GM23248 (cell line): ENCODE measurements around the gene PNPLA2. TPM values are rescaled to one million over a fixed set of nuclear protein-coding genes. Genes with fewer than 3 reads are reported as not detected.

ENCODE experiments used
- DNase-seq: peaks from one replicate; pipeline ENCODE4 v3.0.0-alpha.2; 2015
- H2AFZ ChIP-seq: fragments of 200-600 bp; sonication (generic); 2 replicates; pipeline ENCODE4 v1.6.1; 2016; ENCODE audit warnings: antibody characterized with exemption
- H3F3A ChIP-seq: fragments of 200-600 bp; sonication (generic); 2 replicates; pipeline ENCODE4 v1.6.1; 2016; ENCODE audit warnings: mild to moderate bottlenecking, antibody characterized with exemption, mixed run types; ENCODE audit not compliant: insufficient read depth
- H3K27ac ChIP-seq: fragments of 200-600 bp; sonication (generic); 2 replicates; pipeline ENCODE4 v1.5.1; 2016; ENCODE audit warnings: mild to moderate bottlenecking
- H3K27me3 ChIP-seq: fragments of 200-600 bp; sonication (generic); replicated peaks from 2 replicates; pipeline ENCODE4 v1.6.1; 2016; ENCODE audit warnings: mild to moderate bottlenecking; ENCODE audit not compliant: insufficient read depth
- H3K36me3 ChIP-seq: fragments of 200-600 bp; sonication (generic); 2 replicates; pipeline ENCODE4 v1.6.1; 2016; ENCODE audit warnings: low read depth, mild to moderate bottlenecking
- H3K4me1 ChIP-seq: fragments of 200-600 bp; sonication (generic); 2 replicates; pipeline ENCODE4 v1.6.1; 2016; ENCODE audit warnings: mild to moderate bottlenecking; ENCODE audit not compliant: insufficient read depth
- H3K4me2 ChIP-seq: fragments of 200-600 bp; sonication (generic); one replicate; pipeline ENCODE4 v1.6.1; 2016; ENCODE audit warnings: mild to moderate bottlenecking; ENCODE audit not compliant: unreplicated experiment
- H3K4me3 ChIP-seq: fragments of 200-600 bp; sonication (generic); 2 replicates; pipeline ENCODE4 v1.5.1; 2016; ENCODE audit warnings: mild to moderate bottlenecking
- H3K79me2 ChIP-seq: fragments of 200-600 bp; sonication (generic); 2 replicates; pipeline ENCODE4 v1.6.1; 2016; ENCODE audit warnings: mild to moderate bottlenecking; ENCODE audit not compliant: insufficient read depth
- H3K9ac ChIP-seq: fragments of 200-600 bp; sonication (generic); 2 replicates; pipeline ENCODE4 v1.6.1; 2016; ENCODE audit warnings: mild to moderate bottlenecking
- H3K9me2 ChIP-seq: fragments of 200-600 bp; sonication (generic); 2 replicates; pipeline ENCODE4 v1.6.1; 2016; ENCODE audit warnings: mixed run types, mild to moderate bottlenecking, moderate library complexity; ENCODE audit not compliant: insufficient read depth
- H3K9me3 ChIP-seq: fragments of 200-600 bp; sonication (generic); one replicate; pipeline ENCODE4 v1.6.1; 2017; ENCODE audit warnings: low read depth
- H4K20me1 ChIP-seq: fragments of 200-600 bp; sonication (generic); 2 replicates; pipeline ENCODE4 v1.6.0; 2016; ENCODE audit not compliant: insufficient read depth
- EZH2 ChIP-seq: fragments of 200-600 bp; sonication (generic); IDR thresholded peaks from 2 replicates; pipeline ENCODE4 v1.6.1; 2018; ENCODE audit warnings: antibody characterized with exemption, mild to moderate bottlenecking; ENCODE audit not compliant: insufficient read depth, poor library complexity, severe bottlenecking
- EZH2phosphoT487 ChIP-seq: fragments of 200-600 bp; sonication (generic); IDR thresholded peaks from 2 replicates; pipeline ENCODE4 v1.6.1; 2018; ENCODE audit warnings: antibody characterized with exemption, moderate library complexity, mild to moderate bottlenecking, low read depth; ENCODE audit not compliant: insufficient read depth
- WGBS, 2 experiments: methylation state at CpG; one replicate each; pipeline ENCODE4 v1.1.6; 2015 to 2017; ENCODE audit warnings: low lambda C conversion rate in 2 of 2, low coverage in 1 of 2; ENCODE audit errors: missing lambda C conversion rate in 2 of 2; 5-methylcytosine and 5-hydroxymethylcytosine counted together
- in situ Hi-C: fragments of 300-500 bp; cut with MboI; formaldehyde crosslinking; loops from 2 replicates; pipeline ENCODE4 v1.15.0; 2020
- polyA plus RNA-seq: library from polyadenylated mRNA; unstranded; fragments of >200 nt; fragmentation: Nextera tagmentation; extraction: Ambion mirVana; gene quantifications from 2 replicates; pipeline ENCODE4 v1.2.1, GENCODE V29; 2016
- total RNA-seq: library from RNA; depleted of rRNA; stranded (reverse); fragments of >200 nt; shearing (Covaris generic); gene quantifications from 2 replicates; pipeline ENCODE4 v1.2.3, GENCODE V29; 2014

Gene PNPLA2
- total and polyA plus RNA-seq, 2 experiments from 2014 or later, result 38.7 to 87.6 TPM

DNA sequence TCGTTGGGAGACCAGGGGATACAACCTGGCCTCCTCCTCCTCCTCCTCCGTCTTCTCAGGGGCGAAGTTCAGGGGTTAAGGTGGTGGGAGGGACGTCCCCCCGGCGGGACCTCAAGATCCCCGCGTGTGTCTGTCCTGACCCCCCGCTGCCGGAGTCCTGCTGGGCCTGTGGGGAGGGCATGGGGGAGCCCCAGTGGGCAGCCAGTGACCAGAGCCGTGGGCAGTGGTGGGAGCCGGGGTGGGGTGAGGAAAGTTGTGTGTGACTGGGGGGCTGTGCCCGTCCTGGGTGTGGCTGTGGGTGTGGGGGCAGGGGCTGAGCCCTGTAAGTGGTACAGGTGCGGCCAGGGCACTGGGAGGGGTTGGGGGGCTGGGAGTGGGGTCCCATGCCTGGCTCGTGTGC, 34.0 kb downstream of the PNPLA2 start:
- no peaks in the 10 kb centered on the region for H3F3A ChIP-seq
- peaks cover 29% of the 10 kb centered on the region for H3K79me2 ChIP-seq
- no peak overlapping the region for H3K4me2 ChIP-seq
- H2AFZ ChIP-seq, result no peak overlapping the region
- DNase-seq, result no peak
- no peaks in the 10 kb centered on the region for H3K27me3 ChIP-seq
- WGBS, 2 experiments, result 58 to 82% methylated on average over 2 to 14 of the region's 15 CpGs
- no peaks in the 10 kb centered on the region for H4K20me1 ChIP-seq
- no peaks in the 10 kb centered on the region for H3K36me3 ChIP-seq
- no peak overlapping the region for H3K9ac ChIP-seq
- H3K4me1 ChIP-seq, result no peaks in the 10 kb centered on the region
- in situ Hi-C loops, result no loop called here
- H3K27ac ChIP-seq, result no peak overlapping the region
- no peak overlapping the region for H3K4me3 ChIP-seq
- TF ChIP-seq EZH2phosphoT487 (no peak), EZH2 (no peak)
- no peaks in the 10 kb centered on the region for H3K9me3 ChIP-seq
- no peaks in the 10 kb centered on the region for H3K9me2 ChIP-seq

DNA sequence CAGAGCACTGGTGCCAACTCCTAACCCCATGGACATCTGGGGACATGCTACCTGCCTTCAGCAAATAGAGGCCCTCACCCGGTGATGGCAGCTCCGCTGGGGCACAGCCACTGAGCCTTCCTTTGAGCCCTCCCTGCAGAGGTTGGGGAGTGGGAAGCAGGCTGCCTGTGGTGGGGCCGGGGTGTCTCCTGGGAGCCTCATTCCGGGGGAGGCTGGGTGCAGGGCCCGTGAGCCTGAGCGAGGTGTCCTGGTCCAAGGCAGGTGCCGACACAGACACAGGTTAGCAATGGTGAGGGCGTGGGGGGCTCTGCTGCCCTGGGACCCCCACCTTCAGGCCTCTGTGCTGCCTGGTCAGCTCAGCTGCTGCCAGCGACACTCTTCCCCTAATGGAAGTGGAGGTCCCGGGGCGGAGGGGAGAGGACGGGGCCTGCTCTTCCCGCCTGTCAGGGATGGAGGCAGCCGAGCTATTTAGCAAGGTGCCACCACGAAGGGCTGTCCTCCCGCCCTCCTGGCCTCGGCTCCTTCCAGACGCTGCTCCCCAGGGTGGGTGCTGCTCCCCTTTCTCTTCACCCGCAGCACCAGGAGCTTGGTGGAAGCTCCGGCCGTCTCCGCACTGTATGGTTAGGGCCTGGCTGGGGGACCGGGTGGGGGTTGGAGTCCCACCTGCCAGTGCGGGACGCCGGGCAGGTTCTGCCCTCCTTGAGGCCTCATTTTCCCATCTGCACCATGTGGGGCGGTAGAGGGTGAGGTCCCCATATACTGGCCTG, 35.2 kb downstream of the PNPLA2 start:
- Histone ChIP-seq H3K9me2 (no peaks in the 10 kb centered on the region), H3F3A (no peaks in the 10 kb centered on the region), H3K4me1 (no peaks in the 10 kb centered on the region), H3K27ac (no peak overlapping the region), H3K79me2 (peaks cover 19% of the 10 kb centered on the region; the same call in 1 of the 2 replicates), H3K9me3 (no peaks in the 10 kb centered on the region), H3K4me2 (no peak overlapping the region), H3K4me3 (no peak overlapping the region), H3K27me3 (no peaks in the 10 kb centered on the region), H2AFZ (no peak overlapping the region), H3K36me3 (no peaks in the 10 kb centered on the region), H3K9ac (no peak overlapping the region), H4K20me1 (no peaks in the 10 kb centered on the region)
- in situ Hi-C loops, result no loop called here
- TF ChIP-seq EZH2phosphoT487, result no peak
- TF ChIP-seq EZH2, result no peak
- DNase-seq, result no peak
- 92 to 97% methylated on average over 25 to 27 of the region's 27 CpGs for WGBS, 2 experiments

DNA sequence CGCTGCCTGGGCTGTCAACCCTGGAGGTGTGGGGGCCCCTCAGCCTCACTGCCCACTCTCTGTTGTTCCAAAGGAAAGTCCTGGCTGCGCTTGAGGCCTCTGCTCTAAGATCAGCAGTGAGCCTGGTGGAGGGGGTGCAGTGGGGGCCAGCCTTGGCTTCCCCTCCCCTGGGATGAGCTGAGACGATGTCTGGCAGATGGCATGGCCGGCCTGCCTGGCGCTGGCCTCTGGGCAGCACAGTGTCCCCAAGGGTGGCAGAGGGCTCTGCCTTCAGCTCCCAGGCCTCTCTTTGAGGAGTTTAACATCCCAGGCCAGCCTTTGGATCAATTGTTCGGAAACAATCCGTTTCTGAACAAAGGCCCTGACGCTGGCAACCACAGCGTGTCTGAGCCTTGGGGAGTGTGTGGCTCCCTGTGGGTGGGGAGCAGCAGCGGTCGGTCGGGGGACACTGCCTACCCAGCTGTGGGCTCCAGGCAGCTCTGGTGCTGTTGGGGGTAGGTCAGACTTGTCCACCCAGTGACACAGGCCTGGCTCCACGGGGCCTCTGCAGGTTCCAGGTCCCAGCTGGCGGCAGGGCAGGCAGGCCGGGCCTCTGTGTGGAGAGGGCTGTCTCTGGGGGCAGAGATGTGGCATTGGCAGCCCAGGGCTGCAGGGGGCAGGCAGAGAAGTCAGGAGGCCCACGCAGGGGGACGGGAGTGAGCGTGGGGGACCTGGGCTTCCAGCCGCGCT, 36.1 kb downstream of the PNPLA2 start:
- Histone ChIP-seq H3F3A (no peaks in the 10 kb centered on the region), H3K27me3 (no peaks in the 10 kb centered on the region), H3K27ac (no peak overlapping the region), H3K9me3 (no peaks in the 10 kb centered on the region), H3K4me2 (no peak overlapping the region), H3K9ac (no peak overlapping the region), H3K79me2 (peaks cover 13% of the 10 kb centered on the region; the same call in 1 of the 2 replicates), H3K9me2 (no peaks in the 10 kb centered on the region), H4K20me1 (no peaks in the 10 kb centered on the region), H3K36me3 (no peaks in the 10 kb centered on the region), H2AFZ (no peak overlapping the region), H3K4me3 (no peak overlapping the region), H3K4me1 (0 out of 2 replicates have a peak, but pooled peaks cover 4% of the 10 kb centered on the region)
- in situ Hi-C loops, result no loop called here
- no peak for TF ChIP-seq EZH2phosphoT487
- DNase-seq, result no peak
- WGBS, 2 experiments, result 83 to 86% methylated on average over 18 of the region's 20 CpGs

GRCh38 chr11:855330-855674, 36.6 kb downstream of the PNPLA2 start:
- H3K36me3 ChIP-seq, result no peaks in the 10 kb centered on the region
- 89 to 94% methylated on average over 5 to 7 of the region's 7 CpGs for WGBS, 2 experiments
- in situ Hi-C loops, result no loop called here

More at GRCh38 chr11:855330-855674, 36.6 kb downstream of the PNPLA2 start:
- Histone ChIP-seq H3K4me1 (0 out of 2 replicates have a peak, but pooled peaks cover 7% of the 10 kb centered on the region), H3K79me2 (peaks cover 13% of the 10 kb centered on the region; the same call in 1 of the 2 replicates), H3K9me3 (no peaks in the 10 kb centered on the region), H3K4me3 (no peak overlapping the region), H3F3A (no peaks in the 10 kb centered on the region), H3K27me3 (no peaks in the 10 kb centered on the region), H3K4me2 (no peak overlapping the region), H2AFZ (no peak overlapping the region), H3K9me2 (no peaks in the 10 kb centered on the region), H4K20me1 (no peaks in the 10 kb centered on the region), H3K27ac (no peak overlapping the region), H3K9ac (no peak overlapping the region)
- no peak for DNase-seq
- TF ChIP-seq EZH2phosphoT487, result no peak
- TF ChIP-seq EZH2, result no peak
